Astrocyte of the cerebellum (primary cell): ENCODE measurements around the gene MSI2.

Source experiments
- DNase-seq: peaks from one replicate; pipeline ENCODE4 v3.0.0-alpha.2; 2011; ENCODE audit warnings: low read depth
- H3K4me3 ChIP-seq: 2 replicates; pipeline ENCODE4 v1.5.1; 2011; ENCODE audit warnings: mild to moderate bottlenecking, low read depth, low read length, moderate library complexity
- in situ Hi-C: cut with HindIII; loops from 2 replicates; pipeline ENCODE4 v1.10.0; 2017; ENCODE audit warnings: low sequenced_read_pairs
- TF ChIP-seq, protein P1 (sequence below): IDR thresholded peaks from 2 replicates; pipeline ENCODE4 v1.5.1; 2012; ENCODE audit warnings: low read length, low read depth, moderate library complexity, mild to moderate bottlenecking; ENCODE audit errors: missing control alignments

The MSI2 gene

DNA sequence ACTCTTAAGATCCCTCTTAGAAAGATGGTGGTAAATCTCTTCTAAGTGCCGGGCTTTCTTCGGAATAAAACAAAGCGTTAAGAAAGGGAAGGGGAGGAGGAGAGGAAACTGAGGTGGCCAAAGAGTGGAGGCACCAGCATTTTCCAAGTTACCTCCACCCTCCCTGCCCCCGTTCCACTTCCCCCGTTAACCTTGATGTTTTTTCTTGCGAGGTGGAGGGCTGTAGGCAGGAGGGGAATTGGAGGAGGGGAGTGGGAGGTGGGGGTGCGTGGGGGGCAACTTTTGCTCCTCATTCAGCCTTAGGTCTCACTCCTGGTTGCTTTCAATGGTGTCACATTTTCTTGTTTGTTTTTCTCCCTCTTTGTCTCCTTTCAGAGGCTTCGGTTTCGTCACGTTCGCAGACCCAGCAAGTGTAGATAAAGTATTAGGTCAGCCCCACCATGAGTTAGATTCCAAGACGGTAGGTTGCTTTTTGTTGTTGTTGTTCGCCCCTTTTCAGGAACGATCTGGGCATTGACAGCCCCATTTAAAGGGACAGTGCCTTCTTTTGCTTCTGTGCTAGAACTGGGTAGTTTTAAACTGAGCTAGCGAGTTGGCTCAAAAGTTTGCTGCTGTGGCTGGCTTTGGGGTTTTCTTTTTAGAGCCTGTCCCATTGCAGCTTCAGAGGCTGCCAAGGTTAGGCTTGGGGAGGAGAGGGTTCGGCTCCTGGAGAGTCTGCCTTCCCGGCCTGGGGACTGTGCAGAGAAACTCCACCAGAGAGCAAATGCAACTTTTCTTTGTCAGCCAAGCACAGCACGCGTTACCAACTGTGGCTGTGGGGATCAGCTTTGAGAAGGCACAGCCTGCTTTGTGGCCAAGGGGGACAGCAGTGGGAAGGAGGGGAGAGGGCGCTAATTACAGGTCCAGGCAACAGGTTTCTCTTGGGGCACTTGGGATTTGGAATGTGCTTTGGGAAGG, 1.9 kb downstream of the MSI2 start:
- TF ChIP-seq, protein P1, sequence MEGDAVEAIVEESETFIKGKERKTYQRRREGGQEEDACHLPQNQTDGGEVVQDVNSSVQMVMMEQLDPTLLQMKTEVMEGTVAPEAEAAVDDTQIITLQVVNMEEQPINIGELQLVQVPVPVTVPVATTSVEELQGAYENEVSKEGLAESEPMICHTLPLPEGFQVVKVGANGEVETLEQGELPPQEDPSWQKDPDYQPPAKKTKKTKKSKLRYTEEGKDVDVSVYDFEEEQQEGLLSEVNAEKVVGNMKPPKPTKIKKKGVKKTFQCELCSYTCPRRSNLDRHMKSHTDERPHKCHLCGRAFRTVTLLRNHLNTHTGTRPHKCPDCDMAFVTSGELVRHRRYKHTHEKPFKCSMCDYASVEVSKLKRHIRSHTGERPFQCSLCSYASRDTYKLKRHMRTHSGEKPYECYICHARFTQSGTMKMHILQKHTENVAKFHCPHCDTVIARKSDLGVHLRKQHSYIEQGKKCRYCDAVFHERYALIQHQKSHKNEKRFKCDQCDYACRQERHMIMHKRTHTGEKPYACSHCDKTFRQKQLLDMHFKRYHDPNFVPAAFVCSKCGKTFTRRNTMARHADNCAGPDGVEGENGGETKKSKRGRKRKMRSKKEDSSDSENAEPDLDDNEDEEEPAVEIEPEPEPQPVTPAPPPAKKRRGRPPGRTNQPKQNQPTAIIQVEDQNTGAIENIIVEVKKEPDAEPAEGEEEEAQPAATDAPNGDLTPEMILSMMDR = no peak
- H3K4me3 ChIP-seq = peak overlapping the region; percentile 61
- DNase-seq = no peak
- in situ Hi-C loops = no loop called here

DNA sequence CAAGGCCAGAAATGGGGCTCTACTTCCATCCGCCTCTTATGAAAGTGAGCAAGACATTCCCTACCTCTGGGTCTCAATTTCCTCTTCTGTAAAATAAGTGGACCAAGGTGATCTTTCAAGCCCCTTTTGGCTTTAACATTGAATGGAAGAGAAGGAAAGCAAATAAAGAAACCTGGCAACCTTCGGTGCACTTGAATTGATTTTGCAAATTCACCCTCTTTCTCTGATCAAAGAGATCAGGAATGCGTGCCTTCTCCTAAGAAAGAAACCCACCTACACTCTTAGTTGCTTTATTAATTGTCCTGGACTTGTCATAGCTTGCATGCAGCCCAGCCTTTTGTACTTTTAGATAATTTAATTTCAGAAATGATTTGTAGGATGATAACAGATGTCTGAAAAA, 3.0 kb downstream of the MSI2 start:
- H3K4me3 ChIP-seq = peak overlapping the region; percentile 61
- no peak for DNase-seq
- in situ Hi-C loops = no loop called here
- TF ChIP-seq, protein P1 = no peak

DNA sequence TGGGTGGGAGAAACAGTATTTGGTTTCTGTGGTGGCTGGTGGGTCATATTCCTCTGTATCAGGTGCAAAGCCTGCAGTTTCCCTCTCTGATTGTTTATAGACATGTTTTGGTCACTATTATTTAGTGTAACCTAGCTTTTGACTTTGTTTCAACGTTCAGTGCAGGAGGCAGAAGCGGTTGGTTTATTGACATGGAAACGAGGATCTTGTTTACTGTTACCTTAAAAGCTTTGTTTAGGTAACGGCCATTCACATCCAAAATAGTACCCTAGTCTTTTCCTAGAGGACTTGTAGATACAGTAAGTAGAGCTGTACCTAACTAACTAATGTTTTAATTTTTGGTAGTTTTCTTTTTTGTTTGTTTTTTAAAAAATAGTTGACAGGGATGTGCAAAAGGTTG, 3.5 kb downstream of the MSI2 start:
- TF ChIP-seq, protein P1 = no peak
- in situ Hi-C loops = no loop called here
- peak overlapping the region; percentile 61 for H3K4me3 ChIP-seq
- no peak for DNase-seq

DNA sequence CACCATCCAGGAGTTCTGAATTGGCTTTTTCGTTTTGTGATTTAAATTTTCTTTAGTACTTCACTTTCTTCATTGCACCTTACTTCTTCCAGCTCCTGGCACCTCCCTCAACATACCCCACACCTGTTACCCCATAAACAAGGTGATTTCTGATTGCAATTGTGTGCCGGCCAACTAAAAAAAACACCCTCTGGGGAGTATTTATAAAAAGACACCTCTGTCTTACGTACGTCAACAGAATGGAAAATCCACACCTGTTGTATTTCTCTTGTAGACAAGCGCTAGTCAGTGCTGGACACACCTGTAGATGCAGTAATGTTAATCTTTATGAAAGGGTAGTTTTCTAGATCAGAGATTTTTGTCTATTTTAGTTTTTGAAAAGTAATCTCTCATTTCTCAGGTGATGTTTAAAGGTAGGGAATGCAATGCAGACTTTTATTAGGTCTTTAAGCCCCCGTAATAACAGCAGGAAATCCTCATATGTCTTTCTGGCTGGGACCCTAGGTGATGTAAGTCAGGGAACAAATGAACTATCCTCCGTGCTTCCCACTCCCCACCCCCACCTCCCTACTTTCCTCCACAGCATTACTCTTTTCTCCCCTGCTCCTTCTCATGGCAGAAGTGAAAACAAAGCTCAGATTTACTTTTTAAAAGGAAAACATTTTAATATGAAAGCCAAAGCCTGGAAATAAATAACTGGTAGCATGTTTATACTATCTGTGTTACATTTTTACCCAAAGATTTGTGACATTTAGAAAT, 4.2 kb downstream of the MSI2 start:
- no peak overlapping the region for H3K4me3 ChIP-seq
- DNase-seq = no peak
- in situ Hi-C loops = no loop called here

DNA sequence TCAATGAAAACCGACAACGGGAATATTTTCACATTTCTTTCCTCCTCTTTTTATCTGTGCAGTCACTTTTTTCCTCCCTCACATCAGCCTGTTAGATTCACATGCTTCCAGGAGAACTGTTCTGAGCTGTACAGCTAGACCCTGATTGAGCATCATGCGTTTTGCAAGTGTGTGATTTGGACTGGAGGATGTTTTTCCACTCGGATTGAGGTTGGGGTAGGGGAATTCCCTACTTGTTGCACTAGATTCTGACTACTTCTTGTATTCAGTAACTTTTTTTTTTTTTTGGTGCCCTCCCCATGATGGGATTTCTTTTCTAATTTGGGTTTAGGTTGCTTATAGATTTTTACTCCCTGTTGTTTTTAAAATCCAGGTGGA, 4.8 kb downstream of the MSI2 start:
- DNase-seq = no peak
- no peak overlapping the region for H3K4me3 ChIP-seq
- in situ Hi-C loops = no loop called here
- TF ChIP-seq, protein P1 = no peak

More for the DNA sequence above, 4.2 kb downstream of the MSI2 start:
- TF ChIP-seq, protein P1 = no peak

- DNase-seq = no peak
- no peak overlapping the region for H3K4me3 ChIP-seq
- TF ChIP-seq, protein P1 = no peak
- in situ Hi-C loops = no loop called here
These were observed 6.2 kb downstream of the MSI2 start for GRCh38 chr17:57262557-57262956.
